HEK293 (cell line): ENCODE results near the gene MRGPRX3.
A peak's percentile ranks its signal among the peaks of the same experiment; 100 is the strongest.

ENCODE experiments used
- CTCF ChIA-PET: fragments of 350-600 bp; formaldehyde crosslinking; extraction: SDS; loops from one replicate; lab custom pipeline; 2021; ENCODE audit warnings: antibody characterized with exemption; lab: Yijun Ruan, JAX
- POLR2A ChIA-PET: fragments of 300-600 bp; formaldehyde crosslinking; extraction: SDS; loops from one replicate; lab custom pipeline; 2020; ENCODE audit warnings: antibody characterized with exemption, inconsistent platforms; lab: Yijun Ruan, JAX
- H3K27ac ChIP-seq: fragments of 200-500 bp; sonication (Bioruptor generic); 2 replicates; pipeline ENCODE4 v1.5.1; 2014; ENCODE audit warnings: low read depth, low read length, control low read depth, inconsistent platforms; ENCODE audit errors: extremely low read depth
- H3K36me3 ChIP-seq, 2 experiments: fragments of 200-500 bp in 1 of 2; sonication (Bioruptor generic) in 1 of 2; 1 replicate in 1 of 2; 2 replicates in 1 of 2; pipeline ENCODE4 v1.5.1; 2014 to 2017; ENCODE audit warnings: inconsistent platforms in 2 of 2, low read length in 2 of 2; ENCODE audit not compliant: control insufficient read depth in 2 of 2, insufficient read depth in 1 of 2
- H3K4me1 ChIP-seq: fragments of 200-500 bp; sonication (Bioruptor generic); 2 replicates; pipeline ENCODE4 v1.5.1; 2014; ENCODE audit warnings: mild to moderate bottlenecking, low read length, inconsistent platforms; ENCODE audit not compliant: control insufficient read depth, insufficient read depth
- H3K4me3 ChIP-seq: 2 replicates; pipeline ENCODE4 v1.5.1; 2011; ENCODE audit warnings: low read depth, mild to moderate bottlenecking, control low read depth, low read length, moderate library complexity
- H3K9me3 ChIP-seq: fragments of 200-500 bp; sonication (Bioruptor generic); 2 replicates; pipeline ENCODE4 v1.5.1; 2014; ENCODE audit warnings: low read depth, low read length, inconsistent platforms; ENCODE audit not compliant: control insufficient read depth, insufficient read depth
- HOXA7 ChIP-seq: sonication (generic); formaldehyde crosslinking; IDR thresholded peaks from 2 replicates; pipeline ENCODE4 v1.8.1; 2022; ENCODE audit warnings: missing genetic modification reagents, borderline replicate concordance
- MZF1 ChIP-seq: fragments of 450-650 bp; formaldehyde crosslinking; IDR thresholded peaks from 2 replicates; pipeline ENCODE4 v1.5.1; 2017; ENCODE audit warnings: missing biosample characterization, missing genetic modification characterization, borderline replicate concordance
- PRDM1 ChIP-seq: fragments of 450-650 bp; formaldehyde crosslinking; IDR thresholded peaks from 2 replicates; pipeline ENCODE4; 2016; ENCODE audit warnings: missing biosample characterization, missing genetic modification characterization
- SCRT2 ChIP-seq: fragments of 450-650 bp; formaldehyde crosslinking; IDR thresholded peaks from 2 replicates; pipeline ENCODE4 v1.5.1; 2016; ENCODE audit warnings: missing biosample characterization, missing genetic modification characterization
- SETDB1 ChIP-seq: IDR thresholded peaks from one replicate; pipeline ENCODE4 v1.6.1; 2017; ENCODE audit warnings: mild to moderate bottlenecking, low read length, moderate library complexity, mixed read lengths; ENCODE audit not compliant: insufficient read length
- SP2 ChIP-seq: fragments of 450-650 bp; formaldehyde crosslinking; IDR thresholded peaks from 2 replicates; pipeline ENCODE4 v1.5.1; 2016; ENCODE audit warnings: missing biosample characterization, missing genetic modification characterization
- ZBTB20 ChIP-seq: fragments of 450-650 bp; formaldehyde crosslinking; IDR thresholded peaks from 2 replicates; pipeline ENCODE4 v1.5.1; 2016; ENCODE audit warnings: missing biosample characterization, missing genetic modification characterization
- ZBTB48 ChIP-seq: fragments of 450-650 bp; formaldehyde crosslinking; IDR thresholded peaks from 2 replicates; pipeline ENCODE4 v1.5.1; 2016; ENCODE audit warnings: missing biosample characterization, missing genetic modification characterization
- ZFHX2 ChIP-seq: fragments of 450-650 bp; formaldehyde crosslinking; conservative IDR thresholded peaks from 2 replicates; pipeline ENCODE4 v1.5.1; 2016; ENCODE audit warnings: missing biosample characterization, missing genetic modification characterization
- ZFP41 ChIP-seq: fragments of 450-650 bp; formaldehyde crosslinking; IDR thresholded peaks from 2 replicates; pipeline ENCODE4 v1.5.1; 2016; ENCODE audit warnings: missing biosample characterization, missing genetic modification characterization, borderline replicate concordance
- ZIC2 ChIP-seq: fragments of 450-650 bp; formaldehyde crosslinking; IDR thresholded peaks from 2 replicates; pipeline ENCODE4 v1.5.1; 2016; ENCODE audit warnings: missing biosample characterization, missing genetic modification characterization
- ZNF169 ChIP-seq: fragments of 450-650 bp; formaldehyde crosslinking; IDR thresholded peaks from 2 replicates; pipeline ENCODE4 v1.5.1; 2016; ENCODE audit warnings: missing biosample characterization, missing genetic modification characterization
- ZNF214 ChIP-seq: fragments of 450-650 bp; formaldehyde crosslinking; IDR thresholded peaks from 2 replicates; pipeline ENCODE4 v1.5.1; 2017; ENCODE audit warnings: missing biosample characterization, mild to moderate bottlenecking, missing genetic modification characterization, borderline replicate concordance
- ZNF248 ChIP-seq: fragments of 450-650 bp; formaldehyde crosslinking; IDR thresholded peaks from 2 replicates; pipeline ENCODE4 v1.5.1; 2017; ENCODE audit warnings: missing biosample characterization, missing genetic modification characterization
- ZNF394 ChIP-seq: fragments of 450-650 bp; formaldehyde crosslinking; IDR thresholded peaks from 2 replicates; pipeline ENCODE4 v1.5.1; 2016; ENCODE audit warnings: missing biosample characterization, missing genetic modification characterization, mild to moderate bottlenecking, moderate library complexity, borderline replicate concordance
- ZNF473 ChIP-seq: fragments of 450-650 bp; formaldehyde crosslinking; IDR thresholded peaks from 2 replicates; pipeline ENCODE4 v1.5.1; 2017; ENCODE audit warnings: missing biosample characterization, missing genetic modification characterization
- ZNF501 ChIP-seq: fragments of 450-650 bp; formaldehyde crosslinking; IDR thresholded peaks from 2 replicates; pipeline ENCODE4 v1.5.1; 2016; ENCODE audit warnings: missing biosample characterization, missing genetic modification characterization
- ZNF548 ChIP-seq: fragments of 450-650 bp; formaldehyde crosslinking; IDR thresholded peaks from 2 replicates; pipeline ENCODE4 v1.5.1; 2016; ENCODE audit warnings: missing biosample characterization, missing genetic modification characterization
- ZNF621 ChIP-seq: fragments of 450-650 bp; formaldehyde crosslinking; IDR thresholded peaks from 2 replicates; pipeline ENCODE4 v1.5.1; 2017; ENCODE audit warnings: missing biosample characterization, missing genetic modification characterization
- ZNF626 ChIP-seq: fragments of 450-650 bp; sonication (Bioruptor Pico); formaldehyde crosslinking; IDR thresholded peaks from 2 replicates; pipeline ENCODE4 v1.5.1; 2018; ENCODE audit warnings: missing biosample characterization, missing genetic modification characterization, inconsistent platforms
- ZNF776 ChIP-seq: fragments of 450-650 bp; formaldehyde crosslinking; IDR thresholded peaks from 2 replicates; pipeline ENCODE4 v1.5.0; 2017; ENCODE audit warnings: missing biosample characterization, missing genetic modification characterization, borderline replicate concordance
- ZNF837 ChIP-seq: fragments of 450-650 bp; formaldehyde crosslinking; IDR thresholded peaks from 2 replicates; pipeline ENCODE4 v1.5.1; 2016; ENCODE audit warnings: missing biosample characterization, missing genetic modification characterization
- TF ChIP-seq, protein P1 (sequence below): fragments of 450-650 bp; formaldehyde crosslinking; IDR thresholded peaks from 2 replicates; pipeline ENCODE4 v1.5.1; 2017; ENCODE audit warnings: missing biosample characterization, mild to moderate bottlenecking, missing genetic modification characterization, moderate library complexity
- TF ChIP-seq, protein P2 (sequence below): fragments of 450-650 bp; formaldehyde crosslinking; IDR thresholded peaks from 2 replicates; pipeline ENCODE4 v1.5.1; 2016; ENCODE audit warnings: missing biosample characterization, missing genetic modification characterization
- TF ChIP-seq, protein P3 (sequence below): fragments of 450-650 bp; formaldehyde crosslinking; IDR thresholded peaks from 2 replicates; pipeline ENCODE4 v1.5.1; 2016; ENCODE audit warnings: missing biosample characterization, missing genetic modification characterization
- TF ChIP-seq, protein P4 (sequence below): fragments of 450-650 bp; formaldehyde crosslinking; conservative IDR thresholded peaks from 2 replicates; pipeline ENCODE4 v1.5.1; 2016; ENCODE audit warnings: low read depth, missing biosample characterization, missing genetic modification characterization
- TF ChIP-seq, protein P5 (sequence below): fragments of 450-650 bp; formaldehyde crosslinking; IDR thresholded peaks from 2 replicates; pipeline ENCODE4 v1.5.1; 2016; ENCODE audit warnings: missing biosample characterization, missing genetic modification characterization

Gene MRGPRX3

DNA sequence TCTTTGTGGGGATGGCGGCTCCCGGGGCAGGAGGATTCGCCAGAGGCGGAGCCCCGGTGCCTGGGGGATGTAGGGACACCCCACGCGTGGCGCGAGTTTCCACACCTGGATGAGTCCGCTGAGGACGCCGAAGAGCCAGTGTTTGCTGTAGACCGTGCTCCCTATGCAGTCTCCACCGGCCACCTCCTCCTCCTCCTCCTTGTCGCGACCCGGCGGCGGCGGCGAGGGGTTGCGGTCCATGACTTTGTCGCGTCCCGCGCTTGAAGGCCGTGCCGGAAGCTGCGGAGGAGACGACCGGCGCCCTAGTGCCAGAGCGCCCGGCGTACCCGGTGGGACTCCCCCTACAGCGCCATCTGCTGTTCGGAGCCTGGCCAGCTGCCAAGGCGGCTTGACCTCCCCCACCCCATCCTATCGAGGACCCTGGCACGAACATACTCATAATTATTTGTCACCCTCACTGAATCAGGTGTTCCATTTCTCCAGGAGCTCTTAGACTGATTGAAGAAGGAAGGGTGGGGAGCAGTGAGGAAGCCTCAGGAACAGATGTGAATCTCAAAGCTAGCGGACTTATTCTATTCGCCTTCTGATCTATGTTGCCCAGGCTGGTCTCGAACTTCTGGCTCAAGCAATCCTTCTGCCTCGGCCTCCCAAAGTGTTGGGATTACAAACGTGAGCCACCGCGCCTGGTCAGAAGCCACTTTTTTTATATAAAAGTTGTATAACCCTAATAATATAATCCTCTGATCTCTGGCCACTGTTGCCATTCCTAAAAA lies 26.4 kb upstream of the MRGPRX3 start, which contains the start of gene SAAL1 (continued):
- TF ChIP-seq, protein P1, sequence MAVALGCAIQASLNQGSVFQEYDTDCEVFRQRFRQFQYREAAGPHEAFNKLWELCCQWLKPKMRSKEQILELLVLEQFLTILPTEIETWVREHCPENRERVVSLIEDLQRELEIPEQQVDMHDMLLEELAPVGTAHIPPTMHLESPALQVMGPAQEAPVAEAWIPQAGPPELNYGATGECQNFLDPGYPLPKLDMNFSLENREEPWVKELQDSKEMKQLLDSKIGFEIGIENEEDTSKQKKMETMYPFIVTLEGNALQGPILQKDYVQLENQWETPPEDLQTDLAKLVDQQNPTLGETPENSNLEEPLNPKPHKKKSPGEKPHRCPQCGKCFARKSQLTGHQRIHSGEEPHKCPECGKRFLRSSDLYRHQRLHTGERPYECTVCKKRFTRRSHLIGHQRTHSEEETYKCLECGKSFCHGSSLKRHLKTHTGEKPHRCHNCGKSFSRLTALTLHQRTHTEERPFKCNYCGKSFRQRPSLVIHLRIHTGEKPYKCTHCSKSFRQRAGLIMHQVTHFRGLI, result no peak
- TF ChIP-seq ZNF776 (tag by site-specific recombination) (no peak), ZNF248 (tag by site-specific recombination) (no peak), ZNF169 (no peak), ZNF394 (tag by site-specific recombination) (peak; percentile 54; the same call in 1 of the 2 replicates), SP2 (tag by site-specific recombination) (peak; percentile 51), PRDM1 (tag by site-specific recombination) (no peak), ZNF501 (peak; percentile 93), HOXA7 (no peak), ZBTB20 (tag by site-specific recombination) (peak; percentile 58; the same call in 1 of the 2 replicates), ZIC2 (tag by site-specific recombination) (0 out of 2 replicates have a peak, but pooled peaks have one; percentile 15), SCRT2 (tag by site-specific recombination) (0 out of 2 replicates have a peak, but pooled peaks have one; percentile 20), ZFHX2 (tag by site-specific recombination) (peak; percentile 46), ZBTB48 (tag by site-specific recombination) (peak; percentile 89)
- TF ChIP-seq, protein P2, sequence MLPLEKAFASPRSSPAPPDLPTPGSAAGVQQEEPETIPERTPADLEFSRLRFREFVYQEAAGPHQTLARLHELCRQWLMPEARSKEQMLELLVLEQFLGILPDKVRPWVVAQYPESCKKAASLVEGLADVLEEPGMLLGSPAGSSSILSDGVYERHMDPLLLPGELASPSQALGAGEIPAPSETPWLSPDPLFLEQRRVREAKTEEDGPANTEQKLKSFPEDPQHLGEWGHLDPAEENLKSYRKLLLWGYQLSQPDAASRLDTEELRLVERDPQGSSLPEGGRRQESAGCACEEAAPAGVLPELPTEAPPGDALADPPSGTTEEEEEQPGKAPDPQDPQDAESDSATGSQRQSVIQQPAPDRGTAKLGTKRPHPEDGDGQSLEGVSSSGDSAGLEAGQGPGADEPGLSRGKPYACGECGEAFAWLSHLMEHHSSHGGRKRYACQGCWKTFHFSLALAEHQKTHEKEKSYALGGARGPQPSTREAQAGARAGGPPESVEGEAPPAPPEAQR (tag by site-specific recombination), result no peak
- TF ChIP-seq, protein P3, sequence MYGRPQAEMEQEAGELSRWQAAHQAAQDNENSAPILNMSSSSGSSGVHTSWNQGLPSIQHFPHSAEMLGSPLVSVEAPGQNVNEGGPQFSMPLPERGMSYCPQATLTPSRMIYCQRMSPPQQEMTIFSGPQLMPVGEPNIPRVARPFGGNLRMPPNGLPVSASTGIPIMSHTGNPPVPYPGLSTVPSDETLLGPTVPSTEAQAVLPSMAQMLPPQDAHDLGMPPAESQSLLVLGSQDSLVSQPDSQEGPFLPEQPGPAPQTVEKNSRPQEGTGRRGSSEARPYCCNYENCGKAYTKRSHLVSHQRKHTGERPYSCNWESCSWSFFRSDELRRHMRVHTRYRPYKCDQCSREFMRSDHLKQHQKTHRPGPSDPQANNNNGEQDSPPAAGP (tag by site-specific recombination), result peak; percentile 62; the same call in 1 of the 2 replicates
- TF ChIP-seq, protein P4, sequence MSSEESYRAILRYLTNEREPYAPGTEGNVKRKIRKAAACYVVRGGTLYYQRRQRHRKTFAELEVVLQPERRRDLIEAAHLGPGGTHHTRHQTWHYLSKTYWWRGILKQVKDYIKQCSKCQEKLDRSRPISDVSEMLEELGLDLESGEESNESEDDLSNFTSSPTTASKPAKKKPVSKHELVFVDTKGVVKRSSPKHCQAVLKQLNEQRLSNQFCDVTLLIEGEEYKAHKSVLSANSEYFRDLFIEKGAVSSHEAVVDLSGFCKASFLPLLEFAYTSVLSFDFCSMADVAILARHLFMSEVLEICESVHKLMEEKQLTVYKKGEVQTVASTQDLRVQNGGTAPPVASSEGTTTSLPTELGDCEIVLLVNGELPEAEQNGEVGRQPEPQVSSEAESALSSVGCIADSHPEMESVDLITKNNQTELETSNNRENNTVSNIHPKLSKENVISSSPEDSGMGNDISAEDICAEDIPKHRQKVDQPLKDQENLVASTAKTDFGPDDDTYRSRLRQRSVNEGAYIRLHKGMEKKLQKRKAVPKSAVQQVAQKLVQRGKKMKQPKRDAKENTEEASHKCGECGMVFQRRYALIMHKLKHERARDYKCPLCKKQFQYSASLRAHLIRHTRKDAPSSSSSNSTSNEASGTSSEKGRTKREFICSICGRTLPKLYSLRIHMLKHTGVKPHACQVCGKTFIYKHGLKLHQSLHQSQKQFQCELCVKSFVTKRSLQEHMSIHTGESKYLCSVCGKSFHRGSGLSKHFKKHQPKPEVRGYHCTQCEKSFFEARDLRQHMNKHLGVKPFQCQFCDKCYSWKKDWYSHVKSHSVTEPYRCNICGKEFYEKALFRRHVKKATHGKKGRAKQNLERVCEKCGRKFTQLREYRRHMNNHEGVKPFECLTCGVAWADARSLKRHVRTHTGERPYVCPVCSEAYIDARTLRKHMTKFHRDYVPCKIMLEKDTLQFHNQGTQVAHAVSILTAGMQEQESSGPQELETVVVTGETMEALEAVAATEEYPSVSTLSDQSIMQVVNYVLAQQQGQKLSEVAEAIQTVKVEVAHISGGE (tag by site-specific recombination), result peak; percentile 92

DNA sequence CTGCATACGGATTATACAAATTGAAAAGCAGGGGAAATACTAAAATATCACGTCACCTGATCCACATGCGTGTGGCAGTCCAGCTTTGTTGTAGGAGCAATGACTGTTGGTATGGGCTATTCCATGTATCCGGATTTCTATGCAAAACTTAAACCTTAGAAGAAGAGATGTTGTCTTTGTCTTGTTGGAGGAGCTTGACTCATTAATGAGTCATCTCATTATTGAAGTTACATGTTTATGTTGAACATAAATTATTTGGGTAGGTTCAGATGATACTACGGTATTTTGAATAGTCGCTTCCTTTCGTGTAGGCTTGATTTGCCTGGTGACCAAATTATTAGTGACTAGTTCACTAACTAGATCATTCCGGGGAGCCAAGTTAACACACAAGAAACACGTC lies 25.7 kb upstream of the MRGPRX3 start:
- H3K36me3 ChIP-seq, result peaks cover 5 to 23% of the 10 kb centered on the region in 2 experiments
- no peaks in the 10 kb centered on the region for H3K4me1 ChIP-seq
- H3K9me3 ChIP-seq, result no peaks in the 10 kb centered on the region
- no peak overlapping the region for H3K27ac ChIP-seq
- POLR2A ChIA-PET, result interaction anchor here (1.0 to 1.2 kb wide), 3 partner anchors 9 to 289 kb away, joined by 3 to 5 read pairs (median 5); partner anchors contain the start of gene LDHA
- CTCF ChIA-PET, result interaction anchor here (0.8 to 3.3 kb wide), 14 partner anchors 8 to 428 kb away, joined by 3 to 33 read pairs (median 4); no protein-coding TSS in a partner anchor
- no peak overlapping the region for H3K4me3 ChIP-seq
- TF ChIP-seq ZNF837 (tag by site-specific recombination) (no peak), ZNF621 (tag by site-specific recombination) (no peak), ZNF548 (tag by site-specific recombination) (no peak), ZNF473 (tag by site-specific recombination) (no peak), ZNF626 (tag by site-specific recombination) (no peak), ZNF214 (tag by site-specific recombination) (no peak), ZFP41 (tag by site-specific recombination) (no peak), SETDB1 (no peak), MZF1 (tag by site-specific recombination) (no peak)
- TF ChIP-seq, protein P5, sequence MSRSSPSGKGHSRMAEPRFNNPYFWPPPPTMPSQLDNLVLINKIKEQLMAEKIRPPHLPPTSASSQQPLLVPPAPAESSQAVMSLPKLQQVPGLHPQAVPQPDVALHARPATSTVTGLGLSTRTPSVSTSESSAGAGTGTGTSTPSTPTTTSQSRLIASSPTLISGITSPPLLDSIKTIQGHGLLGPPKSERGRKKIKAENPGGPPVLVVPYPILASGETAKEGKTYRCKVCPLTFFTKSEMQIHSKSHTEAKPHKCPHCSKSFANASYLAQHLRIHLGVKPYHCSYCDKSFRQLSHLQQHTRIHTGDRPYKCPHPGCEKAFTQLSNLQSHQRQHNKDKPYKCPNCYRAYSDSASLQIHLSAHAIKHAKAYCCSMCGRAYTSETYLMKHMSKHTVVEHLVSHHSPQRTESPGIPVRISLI (tag by site-specific recombination), result no peak
